ENCODE measurements around the gene IQCM.

Gene IQCM

GRCh38 chr4:149711593-149712365, 103.9 kb downstream of the IQCM start:
- no peak for DNase-seq (ENCODE audit: low read depth)

- no peak for DNase-seq (ENCODE audit: low read depth)
Measured at GRCh38 chr4:149709640-149710039, 106.0 kb downstream of the IQCM start.

- no peak for DNase-seq (ENCODE audit: low read depth)
Measured at GRCh38 chr4:149708513-149709130, 107.0 kb downstream of the IQCM start.

GRCh38 chr4:149707862-149708261, 107.8 kb downstream of the IQCM start:
- DNase-seq (ENCODE audit: low read depth): no peak

GRCh38 chr4:149706942-149707341, 108.7 kb downstream of the IQCM start:
- DNase-seq (ENCODE audit: low read depth): no peak

GRCh38 chr4:149702414-149703293, 113.0 kb downstream of the IQCM start:
- DNase-seq (ENCODE audit: low read depth): no peak

GRCh38 chr4:149701435-149702156, 114.0 kb downstream of the IQCM start:
- no peak for DNase-seq (ENCODE audit: low read depth)

GRCh38 chr4:149700272-149700671, 115.4 kb downstream of the IQCM start:
- DNase-seq (ENCODE audit: low read depth): no peak

- no peak for DNase-seq (ENCODE audit: low read depth)
Measured at GRCh38 chr4:149699642-149700041, 116.0 kb downstream of the IQCM start.

- DNase-seq (ENCODE audit: low read depth): no peak
Measured at GRCh38 chr4:149690726-149691125, 124.9 kb downstream of the IQCM start.

GRCh38 chr4:149684516-149684915, 131.1 kb downstream of the IQCM start:
- no peak for DNase-seq (ENCODE audit: low read depth)

GRCh38 chr4:149676076-149676475, 139.6 kb downstream of the IQCM start:
- no peak for DNase-seq (ENCODE audit: low read depth)

- DNase-seq (ENCODE audit: low read depth): no peak
Measured at GRCh38 chr4:149645790-149646189, 169.9 kb downstream of the IQCM start.

- DNase-seq (ENCODE audit: low read depth): no peak
Measured at GRCh38 chr4:149638073-149638472, 177.6 kb downstream of the IQCM start.

- DNase-seq (ENCODE audit: low read depth): no peak
Measured at GRCh38 chr4:149634368-149634767, 181.3 kb downstream of the IQCM start.

- DNase-seq (ENCODE audit: low read depth): no peak
Measured at GRCh38 chr4:149631629-149632028, 184.0 kb downstream of the IQCM start.

GRCh38 chr4:149630064-149630463, 185.6 kb downstream of the IQCM start:
- DNase-seq (ENCODE audit: low read depth): no peak

- no peak for DNase-seq (ENCODE audit: low read depth)
Measured at GRCh38 chr4:149605601-149606378, 209.9 kb downstream of the IQCM start.

GRCh38 chr4:149604827-149605226, 210.8 kb downstream of the IQCM start:
- no peak for DNase-seq (ENCODE audit: low read depth)

- no peak for DNase-seq (ENCODE audit: low read depth)
Measured at GRCh38 chr4:149595500-149595899, 220.1 kb downstream of the IQCM start.

GRCh38 chr4:149589826-149590225, 225.8 kb downstream of the IQCM start:
- DNase-seq (ENCODE audit: low read depth): no peak
